HG03439 (cell line): Measurements from ENCODE around the gene GRK3.

Experiments used
- ATAC-seq: cut with Tn5 transposase; IDR thresholded peaks from one replicate; pipeline ENCODE4 v1.9.1; 2021; ENCODE audit warnings: mild to moderate bottlenecking, moderate library complexity; ENCODE audit not compliant: unreplicated experiment

Gene GRK3

DNA sequence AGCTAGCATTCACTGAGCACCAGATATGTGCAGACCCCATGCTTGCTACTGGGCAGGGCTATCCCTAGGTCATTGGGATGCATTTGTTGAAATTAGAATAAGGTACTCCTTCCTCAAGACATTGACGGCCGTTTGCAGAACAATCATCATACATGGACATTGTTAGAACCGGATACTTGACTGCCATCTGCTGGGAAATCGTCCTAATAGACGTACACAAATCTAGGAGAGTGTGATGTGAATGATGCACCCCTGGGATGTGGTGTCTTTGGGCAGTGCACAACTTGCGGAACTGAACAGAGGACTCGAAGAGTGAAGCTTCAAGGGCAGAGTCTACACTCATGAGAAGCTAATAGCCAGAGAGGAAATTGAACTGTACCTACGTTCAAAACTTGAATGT is 213.4 kb downstream of the GRK3 start:
- ATAC-seq: no peak
